Choroid plexus epithelial cell (primary cell): Measurements from ENCODE around the gene DNTT.
A peak's percentile ranks its signal among the peaks of the same experiment; 100 is the strongest.

Source experiments
- DNase-seq: peaks from one replicate; pipeline ENCODE4 v3.0.0-alpha.2; 2010; ENCODE audit warnings: low read depth
- H3K4me3 ChIP-seq: 2 replicates; pipeline ENCODE4 v1.5.1; 2011; ENCODE audit warnings: low read depth, mild to moderate bottlenecking, control low read depth, low read length, moderate library complexity
- CTCF ChIP-seq: conservative IDR thresholded peaks from 2 replicates; pipeline ENCODE4 v1.5.1; 2011; ENCODE audit warnings: low read depth, mild to moderate bottlenecking, control low read depth, inconsistent platforms, low read length, moderate library complexity

Gene DNTT

GRCh38 chr10:96357038-96357620, 52.9 kb downstream of the DNTT start:
- no peak overlapping the region for H3K4me3 ChIP-seq
- DNase-seq, result no peak
- TF ChIP-seq CTCF, result no peak

GRCh38 chr10:96358851-96359540, 54.8 kb downstream of the DNTT start, which contains the start of gene OPALIN:
Gene OPALIN, minus strand, starts transcription at chr10:96359002. Its CDS starts 106 bp downstream, at chr10:96358896.
- no peak for DNase-seq
- no peak for TF ChIP-seq CTCF
- H3K4me3 ChIP-seq, result no peak within 1 kb of the TSS

- no peak for TF ChIP-seq CTCF
- H3K4me3 ChIP-seq, result no peak overlapping the region
- no peak for DNase-seq
Observed at GRCh38 chr10:96359616-96360015, 55.4 kb downstream of the DNTT start.

- DNase-seq, result no peak
- no peak for TF ChIP-seq CTCF
- H3K4me3 ChIP-seq, result no peak overlapping the region
Observed at GRCh38 chr10:96360331-96360730, 56.1 kb downstream of the DNTT start.

- no peak for DNase-seq
- TF ChIP-seq CTCF, result no peak
Observed at GRCh38 chr10:96360766-96361165, 56.5 kb downstream of the DNTT start.

GRCh38 chr10:96365571-96365970, 61.3 kb downstream of the DNTT start:
- no peak overlapping the region for H3K4me3 ChIP-seq
- no peak for DNase-seq
- TF ChIP-seq CTCF, result no peak

More at GRCh38 chr10:96360766-96361165, 56.5 kb downstream of the DNTT start:
- H3K4me3 ChIP-seq, result no peak overlapping the region

- DNase-seq, result peak; percentile 21
- no peak for TF ChIP-seq CTCF
- no peak overlapping the region for H3K4me3 ChIP-seq
Observed at GRCh38 chr10:96366508-96366907, 62.3 kb downstream of the DNTT start.
